Esophagus muscularis mucosa (tissue), 4 donors: ENCODE data around the gene KLC3. TPM values are rescaled to one million over a fixed set of nuclear protein-coding genes. Genes with fewer than 3 reads are reported as not detected.

Experiments used
- DNase-seq: peaks from one replicate; pipeline ENCODE4 v3.0.0-alpha.2; 2017; ENCODE audit errors: extremely low spot score
- H3K27ac ChIP-seq, 4 donors: fragments of 200-600 bp; sonication (generic); replicated peaks in 1 of 4; 1 replicate in 3 of 4; 2 replicates in 1 of 4; pipeline ENCODE4 v1.5.1; 2016 to 2019; ENCODE audit warnings: mild to moderate bottlenecking in 1 of 4
- H3K27me3 ChIP-seq, 4 donors: fragments of 200-600 bp; sonication (generic); one replicate each; pipeline versions ENCODE4 v1.5.1 to v1.6.0; 2016 to 2019
- H3K36me3 ChIP-seq, 4 donors: fragments of 200-600 bp; sonication (generic); one replicate each; pipeline ENCODE4 v1.5.1; 2016 to 2019
- H3K4me1 ChIP-seq, 4 donors: fragments of 200-600 bp; sonication (generic); one replicate each; pipeline ENCODE4 v1.5.1; 2016 to 2019
- H3K4me3 ChIP-seq, 4 donors: fragments of 200-600 bp; sonication (generic); 1 replicate in 2 of 4; 2 replicates in 2 of 4; pipeline ENCODE4 v1.5.1; 2016 to 2019; ENCODE audit warnings: mild to moderate bottlenecking in 4 of 4, moderate library complexity in 1 of 4
- H3K9me3 ChIP-seq, 4 donors: fragments of 200-600 bp; sonication (generic); 1 replicate in 3 of 4; 2 replicates in 1 of 4; pipeline ENCODE4 v1.5.1; 2016 to 2019
- CTCF ChIP-seq, 3 experiments: fragments of 200-600 bp in 2 of 3; fragments of 450-650 bp in 1 of 3; sonication (generic) in 2 of 3; IDR thresholded peaks; one replicate each; pipeline ENCODE4 v1.5.1; 2017 to 2019; ENCODE audit warnings: antibody characterized with exemption in 3 of 3, mild to moderate bottlenecking in 2 of 3, moderate library complexity in 1 of 3
- EP300 ChIP-seq: sonication (generic); formaldehyde crosslinking; IDR thresholded peaks from one replicate; pipeline ENCODE4 v1.6.1; 2017; ENCODE audit warnings: antibody characterized with exemption
- POLR2A ChIP-seq: fragments of 450-650 bp; IDR thresholded peaks from one replicate; pipeline ENCODE4 v1.6.1; 2017; ENCODE audit warnings: antibody characterized with exemption, moderate library complexity, mild to moderate bottlenecking, low read depth
- POLR2AphosphoS5 ChIP-seq, 2 donors: sonication (generic); formaldehyde crosslinking; IDR thresholded peaks; one replicate each; pipeline ENCODE4 v1.6.1; 2017; ENCODE audit warnings: antibody characterized with exemption in 2 of 2
- WGBS: methylation state at CpG from one replicate; pipeline ENCODE4 v1.1.5; 2018; 5-methylcytosine and 5-hydroxymethylcytosine counted together
- intact Hi-C: fragments of 100-400 bp; cut with DNase I; formaldehyde crosslinking; loops from one replicate; pipeline ENCODE4 v1.15.1; 2023
- total RNA-seq, 4 donors: library from RNA; depleted of rRNA; stranded (reverse); fragments of >200 nt; gene quantifications; one replicate each; pipeline versions ENCODE4 v1.1.0 to v1.2.1, GENCODE V29; 2016

KLC3 gene
- total RNA-seq, 4 donors from 2014 or later: not detected

DNA sequence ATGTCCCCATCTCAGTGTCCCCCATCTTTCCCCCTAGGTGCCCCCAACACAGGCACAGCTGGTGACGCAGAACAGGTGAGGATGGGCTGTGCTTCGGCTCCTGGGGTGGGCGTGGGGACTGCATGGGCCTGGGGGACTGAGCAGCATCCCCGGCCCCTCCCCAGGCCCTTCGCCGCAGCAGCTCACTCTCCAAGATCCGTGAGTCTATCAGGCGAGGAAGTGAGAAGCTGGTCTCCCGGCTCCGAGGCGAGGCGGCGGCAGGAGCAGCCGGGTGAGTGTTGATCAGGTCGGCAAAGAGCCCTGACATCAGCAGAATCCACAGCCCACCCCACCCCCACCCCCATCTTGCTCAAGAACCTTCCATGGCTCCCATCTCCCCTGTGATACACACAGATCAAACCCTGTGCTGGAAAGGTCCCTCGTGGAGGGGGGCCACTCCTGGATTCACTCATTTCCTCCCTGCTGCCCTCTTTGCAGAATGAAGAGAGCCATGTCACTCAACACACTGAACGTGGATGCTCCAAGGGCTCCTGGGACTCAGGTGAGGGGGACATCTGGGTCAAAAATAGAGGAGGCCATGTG is 10.0 kb downstream of the KLC3 start:
- intact Hi-C loops: no loop called here
- WGBS: 84% methylated on average over 11 of the region's 17 CpGs
- Histone ChIP-seq H3K4me1 (no peaks in the 10 kb centered on the region), H3K27me3 (peaks cover 0 to 27% (median 3%) of the 10 kb centered on the region in 4 donors), H3K4me3 (no peak overlapping the region), H3K27ac (no peak overlapping the region), H3K9me3 (no peaks in the 10 kb centered on the region), H3K36me3 (peaks cover 6 to 55% (median 45%) of the 10 kb centered on the region in 4 donors)
- TF ChIP-seq POLR2A (no peak), EP300 (no peak), POLR2AphosphoS5 (IDR thresholded peaks at IDR 0.05) (no peak), CTCF (IDR thresholded peaks at IDR 0.05) (no peak)
- no peak for DNase-seq

- intact Hi-C loops: no loop called here
- Histone ChIP-seq H3K9me3 (no peaks in the 10 kb centered on the region), H3K27ac (no peak overlapping the region), H3K4me1 (no peaks in the 10 kb centered on the region), H3K27me3 (peaks cover 0 to 18% (median 1%) of the 10 kb centered on the region in 4 donors), H3K4me3 (no peak overlapping the region), H3K36me3 (peaks cover 6 to 61% (median 45%) of the 10 kb centered on the region in 4 donors)
- WGBS: 68% methylated on average over 10 of the region's 13 CpGs
- no peak for TF ChIP-seq EP300
- TF ChIP-seq POLR2AphosphoS5 (IDR thresholded peaks at IDR 0.05): no peak
- no peak for TF ChIP-seq CTCF (IDR thresholded peaks at IDR 0.05)
- TF ChIP-seq POLR2A: no peak
- no peak for DNase-seq
These were observed 10.9 kb downstream of the KLC3 start for GRCh38 chr19:45351401-45351952.

DNA sequence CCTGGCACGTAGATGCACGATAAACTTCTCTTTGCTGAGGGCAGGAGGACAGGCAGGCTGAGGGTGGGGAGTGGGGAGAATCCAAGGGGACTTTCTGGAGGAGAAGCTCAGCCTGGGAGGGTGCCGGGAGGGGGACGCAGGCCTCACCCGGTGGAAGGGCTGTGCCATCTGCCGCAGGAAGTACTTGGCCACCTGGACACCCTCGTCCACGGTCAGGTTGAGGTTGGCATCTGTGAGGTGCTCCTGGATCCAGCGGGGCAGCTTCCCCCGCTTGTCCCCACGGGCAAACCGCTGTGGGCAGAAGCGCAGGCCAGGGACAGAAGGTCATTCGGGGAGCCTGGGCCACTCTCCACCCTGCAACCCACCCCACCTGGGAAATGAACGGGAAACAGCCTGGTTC is 11.5 kb downstream of the KLC3 start:
- intact Hi-C loops: no loop called here
- Histone ChIP-seq H3K27ac (no peak overlapping the region), H3K36me3 (peaks cover 6 to 67% (median 48%) of the 10 kb centered on the region in 4 donors), H3K9me3 (no peaks in the 10 kb centered on the region), H3K27me3 (peaks cover 0 to 12% (median 0%) of the 10 kb centered on the region in 4 donors), H3K4me3 (no peak overlapping the region), H3K4me1 (no peaks in the 10 kb centered on the region)
- TF ChIP-seq POLR2A (no peak), POLR2AphosphoS5 (IDR thresholded peaks at IDR 0.05) (no peak), CTCF (IDR thresholded peaks at IDR 0.05) (no peak), EP300 (no peak)
- 88% methylated on average over 11 of the region's 15 CpGs for WGBS
- no peak for DNase-seq

DNA sequence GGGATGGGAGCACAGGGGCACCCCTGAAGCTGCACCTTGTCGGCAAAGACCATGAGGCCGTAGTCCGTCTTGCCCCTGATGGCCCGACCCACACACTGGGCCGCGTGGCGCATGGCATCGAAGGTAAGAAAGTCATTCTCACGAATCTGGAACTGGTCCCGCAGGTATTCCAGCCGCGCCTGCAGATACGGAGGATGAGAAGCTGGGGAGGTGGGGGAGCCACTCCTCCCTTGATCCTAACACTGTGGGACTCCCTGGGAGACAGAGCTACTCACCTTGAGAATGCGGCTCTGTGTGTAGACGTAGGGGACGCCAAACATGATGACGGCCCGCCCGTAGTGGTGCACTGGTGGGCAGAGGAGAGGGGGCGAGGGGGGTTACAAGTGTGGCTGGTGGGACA is 11.9 kb downstream of the KLC3 start:
- H3K9me3 ChIP-seq: no peaks in the 10 kb centered on the region

More for the DNA sequence above, 11.9 kb downstream of the KLC3 start:
- no peaks in the 10 kb centered on the region for H3K4me1 ChIP-seq
- H3K36me3 ChIP-seq: peaks cover 6 to 71% (median 52%) of the 10 kb centered on the region in 4 donors
- intact Hi-C loops: no loop called here
- no peak for DNase-seq
- no peak overlapping the region for H3K4me3 ChIP-seq
- TF ChIP-seq POLR2AphosphoS5 (IDR thresholded peaks at IDR 0.05) (no peak), POLR2A (no peak), CTCF (IDR thresholded peaks at IDR 0.05) (no peak), EP300 (no peak)
- H3K27ac ChIP-seq: no peak overlapping the region
- peaks cover 0 to 8% (median 0%) of the 10 kb centered on the region in 4 donors for H3K27me3 ChIP-seq
- WGBS: 96% methylated on average over 15 of the region's 20 CpGs
